NCI-H748 (cell line): Measurements from ENCODE around the gene THAP9.
"Not testable (repeated sequence)": the region's sequence is repeated elsewhere in the genome, so short reads cannot be mapped to it uniquely, and the experiment has no call there.

Experiments
- DNase-seq: peaks from one replicate; lab custom pipeline; 2025; ENCODE audit not compliant: unreplicated experiment; lab: John Stamatoyannopoulos, UW

THAP9 gene, protein sequence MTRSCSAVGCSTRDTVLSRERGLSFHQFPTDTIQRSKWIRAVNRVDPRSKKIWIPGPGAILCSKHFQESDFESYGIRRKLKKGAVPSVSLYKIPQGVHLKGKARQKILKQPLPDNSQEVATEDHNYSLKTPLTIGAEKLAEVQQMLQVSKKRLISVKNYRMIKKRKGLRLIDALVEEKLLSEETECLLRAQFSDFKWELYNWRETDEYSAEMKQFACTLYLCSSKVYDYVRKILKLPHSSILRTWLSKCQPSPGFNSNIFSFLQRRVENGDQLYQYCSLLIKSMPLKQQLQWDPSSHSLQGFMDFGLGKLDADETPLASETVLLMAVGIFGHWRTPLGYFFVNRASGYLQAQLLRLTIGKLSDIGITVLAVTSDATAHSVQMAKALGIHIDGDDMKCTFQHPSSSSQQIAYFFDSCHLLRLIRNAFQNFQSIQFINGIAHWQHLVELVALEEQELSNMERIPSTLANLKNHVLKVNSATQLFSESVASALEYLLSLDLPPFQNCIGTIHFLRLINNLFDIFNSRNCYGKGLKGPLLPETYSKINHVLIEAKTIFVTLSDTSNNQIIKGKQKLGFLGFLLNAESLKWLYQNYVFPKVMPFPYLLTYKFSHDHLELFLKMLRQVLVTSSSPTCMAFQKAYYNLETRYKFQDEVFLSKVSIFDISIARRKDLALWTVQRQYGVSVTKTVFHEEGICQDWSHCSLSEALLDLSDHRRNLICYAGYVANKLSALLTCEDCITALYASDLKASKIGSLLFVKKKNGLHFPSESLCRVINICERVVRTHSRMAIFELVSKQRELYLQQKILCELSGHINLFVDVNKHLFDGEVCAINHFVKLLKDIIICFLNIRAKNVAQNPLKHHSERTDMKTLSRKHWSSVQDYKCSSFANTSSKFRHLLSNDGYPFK

GRCh38 chr4:82900411-82901182 is at the start of gene THAP9:
Gene THAP9, plus strand, starts transcription at chr4:82900735. Its CDS starts 68 bp downstream, at chr4:82900803.
- DNase-seq, result peak; percentile 98

- DNase-seq, result no peak
Measured at GRCh38 chr4:82851318-82851717, 49.2 kb upstream of the THAP9 start.

DNA sequence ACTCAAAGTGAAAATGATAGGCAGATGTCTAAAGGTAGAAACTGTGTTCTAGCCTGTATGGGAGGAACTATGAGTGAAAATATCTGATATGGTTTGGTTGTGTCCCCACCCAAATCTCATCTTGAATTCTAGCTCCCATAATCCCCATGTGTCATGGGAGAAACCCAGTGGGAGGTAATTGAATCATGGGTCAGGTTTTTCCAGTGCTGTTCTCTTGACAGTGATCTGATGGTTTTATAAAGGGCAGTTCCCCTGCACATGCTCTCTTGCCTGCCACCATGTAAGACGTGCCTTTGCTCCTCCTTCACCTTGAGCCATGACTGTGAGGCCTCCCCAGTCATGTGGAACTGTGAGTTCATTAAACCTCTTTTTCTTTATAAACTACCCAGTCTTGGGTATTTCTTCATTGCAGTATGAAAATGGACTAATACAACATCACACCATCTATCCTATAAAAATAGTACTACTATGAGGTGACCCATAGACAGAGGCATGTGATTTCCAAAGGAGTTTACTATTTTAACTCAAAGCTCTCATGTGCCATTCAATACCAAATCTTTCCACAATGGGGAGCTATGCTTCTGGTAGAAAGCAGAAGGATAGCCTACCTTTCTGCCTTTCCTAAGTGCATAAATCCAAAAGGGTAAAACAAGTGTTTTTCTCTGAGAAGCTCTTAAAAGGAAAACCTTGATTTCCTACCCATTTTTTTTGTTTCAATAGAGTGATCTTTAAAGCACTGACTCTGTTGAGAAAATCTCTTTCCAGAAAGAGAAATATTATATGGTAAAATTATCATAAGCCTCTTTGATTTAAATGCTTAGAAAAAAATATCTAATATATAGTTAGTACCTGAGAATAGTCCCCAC is 48.4 kb upstream of the THAP9 start:
- peak; percentile 25 for DNase-seq

GRCh38 chr4:82852751-82853285 is 47.7 kb upstream of the THAP9 start:
- no peak for DNase-seq

DNA sequence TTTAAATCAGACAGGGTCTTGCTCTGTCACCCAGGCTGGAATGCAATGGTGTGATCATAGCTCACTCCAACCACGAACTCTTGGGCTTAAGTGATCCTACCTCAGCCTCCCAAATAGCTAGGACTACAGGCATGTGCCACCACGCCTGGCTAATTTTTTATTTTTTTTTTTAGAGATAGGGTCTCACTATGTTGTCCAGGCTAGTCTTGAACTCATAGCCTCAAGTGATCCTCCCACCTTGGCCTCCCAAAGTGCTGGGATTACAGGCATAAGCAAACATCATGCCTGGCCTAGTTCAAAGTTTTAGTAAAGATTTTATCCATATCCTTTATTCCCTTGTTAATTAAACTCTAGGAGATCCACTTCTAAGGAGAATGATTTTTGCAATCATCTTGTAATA is 40.0 kb upstream of the THAP9 start:
- not testable (repeated sequence) for DNase-seq

DNA sequence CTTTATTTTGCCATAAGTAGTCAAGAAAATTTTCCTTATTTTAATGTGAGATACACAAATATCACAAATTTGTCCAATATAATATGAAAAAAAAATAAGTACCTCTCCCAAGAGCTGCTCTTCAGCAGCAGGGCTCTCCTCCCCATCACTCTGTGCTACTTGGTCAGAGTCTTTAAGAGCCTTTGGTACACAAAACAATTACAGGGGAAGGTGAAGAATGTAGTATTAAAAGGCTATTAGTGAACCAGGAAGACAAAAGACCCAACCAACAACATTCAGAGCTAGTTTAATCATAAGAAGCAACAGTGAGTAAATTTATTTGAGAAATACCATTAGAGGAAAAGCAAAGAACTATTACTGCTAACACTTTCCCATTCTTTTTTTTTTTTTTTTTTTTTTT is 39.0 kb upstream of the THAP9 start:
- no peak for DNase-seq

- no peak for DNase-seq
Measured at GRCh38 chr4:82864336-82864979, 36.1 kb upstream of the THAP9 start.

DNA sequence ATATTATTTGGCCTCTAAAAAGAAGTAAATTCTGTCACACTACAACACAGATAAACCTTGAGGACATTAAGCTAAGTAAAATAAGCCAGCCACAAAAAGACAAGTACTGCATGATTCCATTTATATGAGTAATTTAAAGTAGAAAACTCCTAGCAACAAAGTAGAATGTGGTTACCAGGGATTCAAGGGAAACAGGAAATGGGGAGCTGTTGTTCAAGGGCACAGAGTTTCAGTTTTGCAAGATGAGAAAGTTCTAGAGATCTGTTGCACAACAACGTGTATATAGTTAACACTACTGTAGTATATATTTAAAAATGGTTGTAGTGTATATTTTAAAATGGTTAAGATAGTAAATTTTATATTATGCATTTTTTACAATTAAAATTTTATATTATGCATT is 34.9 kb upstream of the THAP9 start:
- DNase-seq, result no peak

DNA sequence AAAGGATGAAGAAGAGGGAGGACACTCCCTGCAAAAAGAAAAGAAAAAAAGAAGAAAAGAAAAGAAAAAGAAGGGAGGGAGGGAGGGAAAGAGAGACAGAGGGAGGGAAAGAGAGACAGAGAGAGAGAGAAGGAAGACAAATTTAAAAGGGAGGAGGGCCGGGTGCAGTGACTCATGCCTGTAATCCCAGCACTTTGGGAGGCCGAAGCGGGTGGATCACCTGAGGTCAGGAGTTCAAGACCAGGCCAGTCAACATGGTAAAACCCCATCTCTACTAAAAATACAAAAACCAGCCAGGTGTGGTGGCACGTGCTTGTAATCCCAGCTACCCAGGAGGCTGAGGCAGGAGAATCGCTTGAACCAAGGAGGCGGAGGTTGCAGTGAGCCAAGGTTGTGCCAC is 34.5 kb upstream of the THAP9 start:
- not testable (repeated sequence) for DNase-seq

DNA sequence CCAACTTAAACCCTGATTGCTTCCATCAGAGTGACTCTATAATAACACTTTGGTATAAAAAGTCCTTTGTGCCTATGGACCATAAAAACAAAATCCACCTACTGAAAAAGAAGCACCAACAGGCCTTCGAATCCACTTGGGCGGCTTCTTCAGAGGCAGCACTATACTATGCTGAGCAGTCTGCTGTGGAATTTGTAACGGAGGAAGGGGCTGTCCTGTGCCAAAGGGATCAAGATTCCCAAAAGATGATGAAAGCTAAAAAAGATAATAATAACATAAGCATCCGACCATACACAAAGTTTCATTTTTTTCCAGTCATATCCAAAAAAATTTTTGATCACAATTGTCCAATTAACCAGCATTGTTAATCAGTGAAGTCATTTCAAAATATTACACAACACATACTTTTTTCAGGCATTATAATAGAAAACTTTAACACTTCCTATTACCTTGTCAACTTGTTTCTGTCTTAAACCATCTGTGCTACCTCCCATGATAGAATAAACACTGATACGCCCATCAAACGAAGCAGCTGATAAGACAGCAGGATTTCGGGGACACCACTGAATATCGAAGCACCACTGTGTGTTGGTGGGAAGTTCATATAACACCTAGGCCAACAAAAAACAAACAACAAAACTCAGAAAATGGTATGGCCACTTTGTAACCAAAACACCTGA is 33.7 kb upstream of the THAP9 start:
- DNase-seq, result no peak

DNA sequence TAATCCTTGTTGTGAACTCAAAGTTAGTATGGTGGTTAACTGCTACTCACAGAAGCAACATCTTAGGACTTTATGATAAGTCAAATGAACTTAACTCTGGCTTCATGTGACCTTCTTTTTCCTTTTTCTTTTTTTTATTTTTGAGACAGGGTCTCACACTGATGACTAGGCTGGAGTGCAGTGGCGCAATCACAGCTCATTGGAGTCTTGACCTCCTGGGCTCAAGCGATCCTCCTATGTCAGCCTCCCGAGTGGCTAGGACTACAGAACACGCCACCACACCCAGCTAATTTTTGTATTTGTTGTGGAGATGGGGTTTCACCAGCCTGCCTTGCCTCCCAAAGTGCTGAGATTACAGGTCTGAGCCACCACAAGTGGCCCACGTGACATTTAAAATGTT is 32.0 kb upstream of the THAP9 start:
- DNase-seq, result no peak

GRCh38 chr4:82885410-82885809 is 15.1 kb upstream of the THAP9 start:
- DNase-seq, result no peak

DNA sequence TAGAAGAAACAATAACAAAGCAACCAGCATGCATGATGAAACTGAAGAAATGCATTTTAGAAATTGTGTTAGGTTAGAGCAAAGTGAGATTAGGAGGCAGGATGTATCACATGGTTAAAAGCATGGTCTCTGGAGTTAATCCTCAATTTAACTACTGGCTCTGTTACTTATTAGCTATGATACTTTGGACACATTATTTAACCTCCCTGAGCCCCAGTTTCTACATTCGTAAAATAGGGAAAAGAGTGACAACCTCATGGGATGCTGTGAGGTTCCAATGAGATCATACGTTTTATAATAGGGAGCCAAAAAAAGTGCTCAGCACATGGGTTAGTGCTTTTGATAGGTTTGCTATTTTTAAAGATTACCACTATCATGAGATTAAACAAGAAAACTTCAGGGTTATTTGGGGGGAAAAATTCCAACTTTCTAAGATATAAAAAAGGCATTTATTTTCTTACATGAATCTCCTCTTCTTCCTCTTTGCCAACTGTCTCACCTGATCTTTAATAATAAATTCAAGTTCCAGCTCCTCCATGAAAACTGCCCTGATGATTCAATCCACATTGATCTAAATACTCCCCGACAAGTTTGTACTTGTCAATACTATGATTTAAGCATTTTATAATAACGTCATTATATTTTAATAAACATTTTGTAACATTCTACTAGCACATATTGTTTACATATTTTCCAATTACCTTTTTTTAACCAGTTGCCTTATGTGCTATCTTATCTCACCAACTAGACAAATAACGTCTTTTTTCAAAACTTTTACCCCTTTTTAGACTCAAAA is 14.2 kb upstream of the THAP9 start:
- no peak for DNase-seq

DNA sequence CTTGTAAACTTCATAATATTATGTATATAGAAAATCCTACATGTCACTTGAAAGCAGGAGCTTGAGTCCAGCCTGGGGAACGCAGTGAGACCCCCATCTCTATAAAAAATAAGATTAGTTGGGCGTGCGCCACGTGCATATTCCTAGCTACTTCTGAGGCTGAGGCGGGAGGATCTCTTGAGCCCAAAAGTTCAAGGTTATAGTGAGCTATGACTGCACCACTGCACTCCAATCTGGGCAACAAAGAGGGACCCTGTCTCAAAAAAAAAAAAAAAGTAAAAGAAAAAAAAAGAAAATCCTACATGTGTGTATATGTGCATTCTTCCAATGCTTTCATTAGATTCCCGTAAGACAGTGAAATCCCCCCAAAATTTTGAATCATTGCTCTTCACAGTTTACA is 11.2 kb upstream of the THAP9 start:
- no peak for DNase-seq

DNA sequence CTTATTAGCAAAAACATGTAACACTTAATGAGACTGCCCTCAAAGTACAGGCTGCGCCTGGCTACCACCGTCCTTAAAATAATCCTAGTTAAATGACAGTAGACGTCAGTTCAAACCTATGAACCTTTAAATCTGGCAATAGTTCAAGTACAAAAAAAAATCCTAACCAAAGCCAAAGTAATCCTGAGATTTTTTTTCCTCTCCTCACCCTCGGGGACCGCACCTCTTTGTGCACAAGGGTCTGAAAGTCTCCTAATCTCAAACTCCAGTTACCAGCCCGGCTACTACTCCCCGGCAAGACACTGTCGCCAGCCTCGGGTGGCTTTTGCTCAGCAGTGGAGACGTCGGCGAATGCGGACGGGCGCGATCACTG is 10.0 kb upstream of the THAP9 start:
- no peak for DNase-seq

DNA sequence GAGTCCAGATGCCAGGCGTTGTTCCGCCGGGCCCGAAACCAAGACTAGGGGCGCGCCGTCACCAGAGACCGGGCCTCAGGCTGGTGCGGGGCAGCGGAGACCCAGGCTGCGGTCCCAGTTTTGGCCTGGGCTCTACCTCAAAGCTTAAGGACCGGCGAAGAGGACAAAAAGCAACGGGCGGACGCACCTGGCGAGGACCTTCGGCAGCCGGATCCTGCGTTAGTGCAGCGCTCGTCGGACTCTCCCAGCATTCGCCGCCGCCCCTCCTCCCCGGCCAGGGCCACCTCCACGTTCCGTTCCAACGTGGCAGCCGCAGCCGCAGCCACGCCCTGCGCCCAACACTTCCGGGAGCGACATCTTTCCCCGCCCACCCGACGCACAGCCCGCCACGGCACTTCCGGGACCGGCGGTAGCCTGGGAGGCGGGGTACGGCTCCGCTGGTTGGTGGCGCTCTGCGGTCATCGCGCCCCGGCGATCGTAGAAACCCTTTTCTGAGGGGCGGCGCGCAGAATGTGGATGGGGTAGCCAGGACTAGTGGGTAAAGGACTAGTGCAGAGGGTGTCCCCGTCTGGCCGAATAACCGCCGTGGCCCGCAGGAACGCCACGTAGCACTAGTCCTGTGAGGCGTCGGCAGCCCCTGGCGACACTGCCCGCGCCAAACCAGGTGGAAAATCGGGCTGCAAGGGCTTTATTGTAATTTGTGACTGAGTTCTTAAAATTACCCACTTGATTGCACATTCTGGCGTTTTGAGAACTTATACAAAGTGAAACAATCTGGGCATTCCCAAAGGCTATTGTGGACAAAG is 9.4 kb upstream of the THAP9 start, which contains the start of gene SEC31A:
Gene SEC31A (minus strand): TSS at position 253 of the 806 bp plus-strand sequence. CDS start 9,217 bp downstream, outside the sequence.
- DNase-seq, result peak; percentile 94
